Stimulated activated CD4-positive, alpha-beta T cell treated with anti-CD3 and anti-CD28 coated beads, Interleukin-2, amount 100 ng/mL, for 24 hours (primary cell): Measurements from ENCODE around the gene MYO18A.
"Not testable (repeated sequence)": the region's sequence is repeated elsewhere in the genome, so short reads cannot be mapped to it uniquely, and the experiment has no call there.

Experiments used
- DNase-seq, 2 donors: peaks; one replicate each; pipeline ENCODE4 v3.0.0-alpha.2; 2020

MYO18A gene

DNA sequence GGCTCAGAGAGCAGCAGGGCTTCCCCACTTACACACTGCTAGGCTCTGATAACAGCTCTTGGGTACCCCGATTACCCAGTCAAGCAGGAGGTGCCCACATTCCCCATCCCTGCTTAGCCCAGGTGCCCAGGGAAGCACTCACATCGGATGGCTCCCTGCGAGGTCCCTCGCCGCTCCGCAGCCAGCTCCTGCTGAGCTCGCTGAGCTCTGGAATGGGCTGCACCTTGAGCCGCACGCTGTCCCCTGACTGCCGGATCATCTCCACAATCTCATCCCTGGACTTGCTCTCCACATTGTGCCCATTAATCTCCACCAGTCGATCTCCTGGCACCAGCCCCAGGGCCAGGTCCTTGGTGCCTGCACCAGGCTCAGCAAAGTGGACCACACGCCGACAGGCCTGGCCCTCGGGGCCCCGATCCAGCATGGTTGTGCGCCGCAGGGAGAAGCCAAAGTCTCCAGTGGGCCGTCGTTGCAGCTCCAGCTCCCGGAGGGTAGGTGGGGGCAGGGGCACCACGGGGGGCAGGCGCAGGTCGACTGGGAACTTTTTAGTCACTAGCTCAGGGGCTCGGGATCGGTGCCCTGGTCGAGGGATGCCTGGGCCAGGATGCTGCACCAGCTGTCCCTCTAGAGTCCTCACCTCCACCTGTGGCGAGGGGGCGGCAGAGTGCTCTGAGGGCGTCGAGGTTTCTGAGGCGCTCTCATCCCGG is 14.2 kb downstream of the MYO18A start:
- no peak for DNase-seq

DNA sequence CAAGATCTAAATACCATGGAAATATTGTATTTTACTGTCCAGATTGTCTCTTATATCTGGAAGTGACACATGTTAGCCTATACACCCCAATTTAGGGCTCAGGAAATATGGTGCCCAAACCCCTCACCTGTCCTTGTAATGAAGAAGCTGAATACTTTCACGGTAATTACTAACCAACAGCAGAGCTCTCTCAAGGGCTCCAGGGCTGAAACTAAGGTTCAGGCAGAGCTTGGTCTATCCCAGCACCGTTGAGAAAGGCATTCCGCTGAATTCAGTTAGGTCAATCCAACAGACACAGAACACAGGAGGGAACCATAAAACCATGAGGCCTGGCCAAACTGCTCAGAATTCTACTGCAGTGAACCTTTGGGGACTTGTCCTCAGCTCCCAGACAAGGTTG is 14.9 kb downstream of the MYO18A start:
- DNase-seq: no peak

DNA sequence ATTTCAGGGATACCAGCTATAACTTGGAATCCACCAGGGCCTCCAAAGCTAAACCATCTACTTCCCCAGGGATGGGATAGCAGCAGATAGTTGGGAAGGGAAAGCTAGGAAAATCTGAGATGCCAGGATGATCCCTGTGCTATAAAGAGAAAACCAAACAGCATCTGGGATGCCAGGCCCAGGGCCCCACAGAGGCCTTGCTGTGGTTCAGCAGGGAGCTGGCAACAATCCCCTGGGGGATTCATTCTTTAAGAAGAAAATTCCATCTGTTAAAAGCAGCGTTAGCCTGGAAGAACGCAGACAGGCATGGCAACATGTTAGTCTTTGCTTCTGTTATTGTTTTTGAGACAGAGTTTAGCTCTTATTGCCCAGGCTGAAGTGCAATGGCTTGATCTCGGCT is 16.6 kb downstream of the MYO18A start:
- DNase-seq: no peak

DNA sequence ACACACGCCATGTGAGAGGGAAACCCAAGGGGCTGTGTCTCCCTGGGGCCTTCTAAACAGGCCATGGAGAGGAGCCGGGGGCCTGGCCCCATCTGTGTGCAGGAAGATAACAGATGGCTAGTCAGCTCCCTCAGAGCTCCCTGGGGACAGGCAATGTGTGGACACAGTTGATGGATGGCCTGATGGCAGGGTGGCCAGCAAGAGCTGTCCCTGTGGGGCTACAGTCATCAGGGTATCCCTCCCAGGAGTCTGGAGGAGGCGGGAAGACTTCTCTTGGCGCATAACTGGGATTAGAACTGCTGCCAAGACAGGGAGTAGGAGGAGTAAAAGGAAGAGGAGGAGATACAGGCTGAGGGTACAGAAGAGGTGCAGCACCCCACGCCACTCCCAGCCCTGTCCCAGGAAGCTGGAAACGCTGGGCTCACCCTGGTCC is 17.3 kb downstream of the MYO18A start:
- no peak for DNase-seq

DNA sequence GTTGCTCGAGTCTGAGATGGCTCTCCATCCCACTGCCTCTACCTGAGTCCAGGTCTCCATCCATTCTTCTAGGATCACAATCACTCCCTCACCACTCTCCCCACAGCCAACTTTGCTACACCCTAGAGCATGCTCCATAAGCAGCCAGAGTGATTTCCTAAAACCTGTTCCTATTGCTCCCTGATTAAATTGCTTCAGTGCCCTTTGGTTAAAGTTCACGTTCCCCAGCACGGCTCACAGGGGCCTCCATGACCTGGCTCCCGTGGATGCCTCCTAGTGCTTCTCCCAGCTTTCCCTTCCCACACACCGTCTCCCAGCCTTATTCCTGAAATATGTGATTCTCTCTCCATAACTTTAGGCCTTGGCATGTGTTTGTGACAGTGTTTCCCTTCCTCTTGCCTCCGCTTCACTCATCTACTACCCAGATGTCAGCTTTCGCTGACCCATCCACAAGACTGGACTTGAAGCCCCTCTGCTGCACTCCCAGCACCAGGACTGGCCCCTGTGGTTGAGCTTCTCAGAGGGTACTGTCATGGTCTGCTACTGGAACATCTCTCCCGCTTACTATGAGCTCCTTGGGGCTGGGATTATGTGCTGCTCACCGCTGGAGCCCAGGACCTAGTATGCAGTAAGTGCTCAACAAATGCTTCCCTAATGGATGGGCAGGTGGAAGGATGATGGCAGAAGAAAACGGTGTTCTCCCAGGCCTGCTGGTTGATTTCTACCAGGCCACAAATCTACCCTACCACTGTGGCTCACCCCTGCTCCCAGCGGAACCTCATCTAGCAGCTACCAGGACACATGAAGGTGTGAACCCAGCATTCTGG is 17.9 kb downstream of the MYO18A start:
- no peak for DNase-seq

DNA sequence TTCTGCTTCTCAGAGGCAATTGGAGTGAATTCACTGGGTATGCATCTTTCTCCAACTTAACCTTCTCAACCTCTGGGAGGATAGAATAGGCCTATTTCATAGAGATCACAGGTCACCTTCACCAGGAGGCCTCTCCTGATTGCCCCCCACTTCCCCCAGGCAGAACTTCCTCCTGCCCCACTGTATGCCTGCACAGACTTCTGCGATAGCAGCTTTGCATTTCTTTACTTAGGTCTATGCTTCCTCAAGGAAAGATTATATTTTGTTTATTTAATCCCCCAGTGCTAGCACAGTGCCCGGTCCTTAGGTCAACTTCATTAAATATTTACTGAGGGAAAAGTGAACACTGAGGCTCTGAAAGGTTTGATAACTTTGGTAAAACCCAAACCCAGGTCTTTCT is 19.9 kb downstream of the MYO18A start:
- no peak for DNase-seq

DNA sequence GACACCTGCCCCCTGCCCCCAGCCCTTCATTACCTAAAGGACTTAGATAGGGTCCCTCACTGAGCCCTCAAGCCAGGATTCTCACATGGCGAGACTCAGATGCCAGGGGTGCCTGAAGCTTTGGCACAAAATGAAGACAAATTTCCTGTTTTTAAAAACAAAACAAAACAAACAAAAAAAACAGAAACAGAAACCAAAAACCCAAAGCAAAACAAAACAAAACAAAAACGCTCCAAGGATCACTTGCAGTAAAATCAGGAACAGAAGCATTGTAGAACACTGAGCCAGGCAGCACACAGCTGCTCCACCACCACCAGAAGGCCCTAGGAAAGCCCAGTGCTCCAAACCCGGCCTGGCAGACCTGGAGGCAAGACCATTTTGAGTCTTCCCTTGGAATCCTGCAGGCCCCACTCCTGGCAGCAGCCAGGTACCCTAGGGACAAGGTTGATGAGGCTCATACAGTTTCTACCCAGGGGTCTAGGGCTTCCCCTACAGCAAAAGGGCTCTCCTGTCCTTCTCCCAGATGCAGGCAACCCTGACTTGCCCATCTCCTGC is 20.8 kb downstream of the MYO18A start:
- DNase-seq: no peak

DNA sequence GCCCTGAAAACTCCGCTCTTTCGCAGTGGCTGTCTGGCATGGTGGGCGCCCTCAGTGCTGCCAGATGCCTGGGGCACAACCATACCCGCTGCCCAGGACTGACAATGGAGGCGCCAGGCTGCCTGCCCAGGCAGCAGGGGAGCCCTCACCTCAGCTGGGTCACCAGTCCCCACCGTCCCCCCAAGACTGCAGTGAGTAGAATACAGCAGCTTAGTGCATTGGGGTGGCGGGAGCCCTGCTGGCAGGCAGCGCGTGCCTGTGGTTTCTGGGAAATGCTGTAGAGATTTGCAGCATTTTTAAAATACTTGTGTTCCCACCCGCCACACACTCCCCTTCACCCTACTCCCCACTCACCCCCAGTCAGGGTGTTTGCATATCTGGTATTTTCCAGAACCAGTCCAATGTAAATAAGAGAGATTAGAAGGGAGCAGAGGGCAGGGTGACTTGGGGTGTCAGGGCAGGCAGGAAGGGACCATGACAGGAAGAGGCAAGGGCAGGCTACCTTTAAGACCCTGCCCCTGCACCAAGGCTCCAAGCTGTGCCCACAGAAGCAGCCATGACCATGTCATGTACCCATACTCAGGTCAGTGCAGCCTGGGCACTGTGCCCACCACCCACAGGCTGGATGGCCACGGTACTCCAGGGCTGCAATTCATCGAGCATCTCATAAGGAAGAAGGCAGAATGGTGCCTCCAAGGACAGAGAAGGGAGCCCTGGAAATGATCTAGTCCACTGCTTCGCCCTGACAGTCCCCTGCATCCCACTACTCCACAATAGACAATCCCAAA is 21.5 kb downstream of the MYO18A start:
- no peak for DNase-seq

DNA sequence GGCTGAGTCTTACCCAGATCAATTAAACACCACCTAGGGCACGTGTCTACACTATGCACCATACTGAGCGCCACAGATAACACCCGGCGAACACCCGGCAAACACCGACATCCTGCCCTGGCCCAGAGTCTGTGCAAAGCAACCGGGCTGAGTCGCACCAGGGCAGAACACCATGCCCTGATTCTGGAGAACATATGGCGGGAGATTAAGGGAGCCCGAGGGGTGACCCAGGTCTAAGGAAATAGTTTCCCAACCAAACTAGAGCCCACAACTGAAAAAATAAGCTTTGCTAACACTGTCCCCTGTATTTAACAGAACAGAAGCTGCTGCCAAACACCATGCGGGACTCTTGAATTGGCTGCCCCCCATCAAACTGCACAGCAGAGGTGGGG is 22.1 kb downstream of the MYO18A start:
- no peak for DNase-seq

DNA sequence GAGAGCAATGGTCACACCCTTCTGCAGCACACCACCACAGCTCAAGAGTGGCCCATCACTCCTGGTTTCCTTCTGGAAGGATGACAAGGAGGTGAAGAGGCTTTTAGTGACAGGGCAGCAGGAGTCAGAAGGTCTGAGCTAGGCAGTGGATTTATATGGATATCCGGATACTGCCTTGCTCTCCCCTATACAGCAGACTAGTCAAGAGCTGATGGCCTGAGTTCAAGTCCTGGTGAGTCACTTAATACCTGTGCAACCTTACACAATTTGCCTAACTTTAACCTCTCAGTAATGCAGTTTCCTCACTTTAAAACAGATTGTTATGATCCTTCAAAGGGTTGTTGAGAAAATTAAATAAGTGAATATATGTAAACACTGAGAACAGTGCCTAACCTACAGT is 22.9 kb downstream of the MYO18A start:
- DNase-seq: no peak

DNA sequence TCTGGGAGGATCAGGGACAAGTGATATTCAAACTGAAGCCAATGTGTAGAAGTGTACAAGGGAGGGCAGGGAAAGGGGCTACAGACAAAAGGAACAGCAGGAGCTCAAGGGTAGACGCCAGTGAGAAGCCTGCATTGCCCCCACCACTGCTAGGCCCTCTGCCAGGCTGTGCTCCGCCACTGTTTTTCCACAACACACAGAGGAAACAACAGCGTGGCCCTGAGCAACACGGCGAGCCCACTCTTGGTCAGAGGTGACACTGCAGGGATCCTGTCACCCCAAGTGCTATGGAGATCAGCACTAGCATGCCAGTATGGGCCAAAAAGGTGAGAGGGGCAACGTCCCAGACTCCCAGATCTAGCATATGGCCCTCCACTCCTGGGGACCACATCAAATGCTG is 23.4 kb downstream of the MYO18A start:
- no peak for DNase-seq

DNA sequence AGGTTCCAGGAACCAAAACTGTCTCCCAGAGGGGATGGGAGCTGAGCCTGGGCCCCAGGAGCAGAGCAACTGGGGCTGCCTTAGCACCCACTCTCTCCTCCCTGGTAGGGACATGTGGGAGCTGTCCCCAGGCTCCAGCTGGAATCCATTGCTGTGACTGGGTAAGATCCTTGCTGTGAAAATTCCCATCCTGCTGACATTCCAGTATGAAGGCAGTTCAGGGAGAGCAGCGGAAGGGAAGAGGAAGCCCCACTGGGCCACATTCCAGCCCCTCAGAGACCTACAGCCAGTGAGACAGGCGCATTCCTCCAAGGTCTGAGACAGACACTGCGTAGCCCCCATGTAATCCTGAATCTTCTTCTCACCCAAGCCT is 24.2 kb downstream of the MYO18A start:
- DNase-seq: no peak

DNA sequence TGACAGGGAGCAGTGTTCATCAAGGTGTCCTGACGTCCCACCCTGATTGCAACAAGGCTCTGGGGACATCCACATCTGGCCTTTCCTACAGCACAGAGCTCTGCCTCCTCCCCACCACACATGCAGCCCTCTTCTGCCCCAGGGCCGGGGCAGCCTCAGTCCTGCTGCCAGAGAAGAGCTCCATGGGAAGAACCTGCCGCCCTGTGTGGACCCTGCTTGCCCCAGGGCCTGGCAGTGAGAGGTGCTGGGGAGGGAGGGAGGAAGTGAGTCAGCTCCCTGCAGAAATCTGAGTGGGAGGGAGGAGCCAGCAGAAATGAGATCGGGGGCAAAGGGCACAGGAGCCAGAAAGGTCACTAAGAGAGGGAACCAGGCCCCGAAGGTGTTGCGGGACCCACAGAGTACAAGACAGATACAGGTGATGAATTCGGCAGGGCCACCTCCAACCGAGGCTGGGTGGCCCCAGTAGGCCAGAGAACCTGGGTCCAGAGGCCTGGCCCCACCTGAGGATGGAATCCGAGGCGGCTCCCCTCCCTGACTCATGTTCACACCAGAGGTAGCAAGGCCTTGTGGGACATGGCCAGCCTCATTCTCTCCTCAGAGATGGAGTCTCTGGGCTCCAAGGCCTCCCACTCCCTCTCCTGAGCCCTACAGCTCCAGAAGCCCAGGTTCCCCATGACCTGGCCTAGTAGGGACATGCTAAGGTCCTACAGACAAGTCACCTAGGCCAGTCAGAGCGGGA is 24.8 kb downstream of the MYO18A start:
- peak; percentile 67 to 69 for DNase-seq

DNA sequence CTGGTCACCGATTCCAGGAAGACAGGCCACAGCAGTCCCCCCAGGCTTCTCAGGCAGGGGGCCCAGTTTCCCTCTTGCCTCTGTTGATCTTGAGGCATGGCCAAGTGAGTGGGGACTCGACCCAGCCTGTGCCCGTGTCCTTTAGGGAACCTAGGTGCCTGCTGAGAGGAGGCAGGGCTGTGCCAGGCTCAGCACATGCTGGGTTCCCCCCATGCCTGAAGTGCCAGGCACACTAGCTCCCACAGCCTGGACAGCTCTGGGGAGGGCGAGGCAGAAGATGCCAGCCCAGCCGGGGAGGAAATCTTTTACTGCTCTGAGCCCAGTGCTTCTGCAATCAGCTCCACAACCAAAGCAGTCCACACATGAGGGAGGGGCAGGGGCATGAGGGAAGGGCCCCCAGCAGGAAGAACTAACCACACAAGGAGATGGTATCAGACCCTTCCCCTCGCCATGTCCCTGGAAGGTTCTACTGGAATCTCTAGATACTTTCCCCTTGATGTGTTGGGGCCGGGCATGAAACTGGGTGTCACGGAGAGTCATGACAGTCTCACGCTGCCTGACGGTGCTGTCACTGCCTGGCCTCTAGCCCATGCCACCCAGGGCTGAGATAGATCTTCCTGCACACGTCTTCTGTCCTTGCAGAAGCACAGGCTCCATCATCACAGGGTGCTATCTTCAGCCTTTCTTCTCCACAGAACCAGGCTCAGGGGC is 25.5 kb downstream of the MYO18A start:
- peak in 1 of 2 donors; percentile 41 for DNase-seq

DNA sequence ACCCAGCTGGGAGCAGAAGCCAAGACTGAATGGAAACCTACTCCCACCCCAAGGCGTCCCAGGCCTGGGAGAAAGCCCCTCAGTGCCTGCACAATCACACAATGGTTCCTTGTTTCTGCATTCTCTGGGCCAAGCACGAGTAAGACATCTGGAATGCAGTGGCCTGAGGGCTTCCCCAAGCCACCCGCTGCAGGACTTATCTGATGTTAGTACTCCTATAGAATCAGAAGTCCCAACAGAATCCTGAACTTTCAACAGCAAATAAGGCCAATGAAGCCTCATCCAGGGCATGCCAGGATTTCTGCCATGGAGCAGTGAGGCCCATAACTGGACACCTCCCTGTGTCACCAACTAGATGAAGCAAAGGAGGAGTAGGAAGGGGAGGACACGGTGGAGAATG is 28.6 kb downstream of the MYO18A start:
- DNase-seq: no peak

DNA sequence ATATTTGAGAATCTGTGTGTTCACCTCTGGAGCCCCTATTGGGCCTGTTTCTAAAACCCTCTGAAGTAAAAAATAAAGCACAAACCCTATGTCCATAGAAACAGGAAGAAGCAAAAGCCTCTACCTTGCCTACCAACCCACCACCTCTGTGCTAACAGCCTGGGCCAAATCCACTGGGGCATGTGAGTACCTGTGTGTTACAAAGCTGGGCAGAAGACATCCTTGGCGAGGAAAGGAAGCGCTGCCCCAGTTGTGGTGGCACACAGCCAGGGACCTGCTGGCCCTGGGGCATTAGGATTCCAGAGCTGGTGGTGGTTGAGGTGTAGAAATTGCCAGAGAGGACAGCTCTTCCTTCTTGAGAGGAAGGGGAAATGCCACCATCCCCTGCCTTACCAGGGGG is 30.0 kb downstream of the MYO18A start:
- no peak for DNase-seq

DNA sequence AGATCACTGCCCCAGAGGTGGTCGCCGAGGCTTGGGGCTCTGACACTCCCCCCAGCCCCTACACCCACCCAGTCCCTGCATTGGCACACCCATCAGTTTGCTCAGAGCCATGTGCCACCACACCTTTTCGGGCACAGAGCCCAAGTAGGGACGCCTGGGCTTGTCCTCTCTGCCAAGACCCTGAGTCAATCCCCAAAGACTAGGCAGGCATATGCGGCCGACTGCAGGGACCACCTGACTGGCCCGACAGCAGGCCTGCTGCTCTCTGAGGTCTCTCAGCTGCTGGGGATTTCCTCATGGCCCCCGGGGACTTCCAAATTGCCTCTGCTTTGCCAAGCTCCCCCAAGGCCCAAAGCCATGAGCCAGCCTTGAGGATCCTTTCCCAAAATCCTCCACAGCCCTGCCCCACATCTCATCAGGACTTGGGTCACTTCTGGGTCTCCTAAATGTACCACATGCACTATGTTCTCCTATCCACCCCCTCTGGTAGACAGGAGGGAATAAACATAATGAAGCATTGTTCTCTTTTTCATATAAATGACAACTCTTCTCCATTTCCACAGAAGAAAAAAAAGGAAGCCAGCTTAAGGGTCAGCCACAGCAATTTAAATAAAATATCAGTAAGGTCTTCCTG is 30.6 kb downstream of the MYO18A start:
- DNase-seq: no peak

DNA sequence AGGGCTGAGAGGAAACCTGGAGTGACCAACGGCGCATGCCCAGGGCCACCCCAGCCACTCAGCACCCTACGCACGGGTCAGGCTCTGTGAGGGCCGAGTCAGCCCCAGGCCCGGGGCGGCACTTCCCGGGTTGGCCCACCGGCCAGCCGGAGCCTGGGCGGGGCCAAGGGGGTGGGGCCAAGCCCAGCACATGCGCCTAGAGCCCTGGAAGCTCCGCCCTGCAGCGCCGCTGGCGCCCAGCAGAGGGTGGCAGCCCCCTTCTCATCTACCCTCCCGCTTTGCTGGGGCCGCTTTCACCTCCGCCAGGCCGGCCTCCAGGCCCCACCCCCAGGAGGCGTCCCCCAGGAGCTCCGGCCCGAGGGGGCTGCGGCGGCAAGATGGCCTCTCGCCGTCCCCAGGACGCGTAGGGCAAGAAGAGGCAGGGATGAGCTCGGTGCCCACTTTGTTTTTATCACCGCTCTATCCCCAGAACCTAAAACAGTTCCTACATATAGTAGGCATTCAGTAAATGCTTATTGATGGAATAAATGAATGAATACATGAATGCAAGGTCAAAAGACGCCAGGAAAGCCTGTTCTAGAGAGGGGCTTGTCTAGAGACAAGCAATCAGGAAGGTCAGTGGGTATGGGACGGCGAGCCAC is 31.3 kb downstream of the MYO18A start:
- peak; percentile 94 to 95 for DNase-seq

DNA sequence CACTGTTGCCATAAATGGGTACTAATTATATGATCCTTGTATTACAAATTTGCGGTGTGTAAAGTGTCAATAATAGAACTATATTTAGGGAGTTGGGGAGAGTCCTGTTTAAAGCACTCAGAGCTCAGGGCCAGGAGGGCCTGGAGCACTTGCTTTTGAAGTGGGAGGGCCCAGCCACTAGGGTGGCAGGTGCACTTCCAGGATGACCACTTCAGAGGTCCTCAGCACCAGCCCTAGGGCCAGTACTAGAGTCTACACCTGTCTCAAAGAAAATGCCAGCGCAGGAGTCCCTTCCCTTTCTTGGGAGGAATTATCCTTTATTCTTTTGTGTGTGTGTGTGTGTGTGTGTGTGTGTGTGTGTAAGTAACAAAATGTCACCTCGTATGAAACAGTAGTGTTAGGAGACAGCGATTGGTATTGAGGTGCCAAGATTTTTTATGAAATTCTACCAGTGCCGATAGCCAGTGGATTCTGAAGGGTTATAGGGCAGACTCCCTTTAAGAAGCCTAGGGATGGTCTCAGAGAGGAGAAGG is 31.9 kb downstream of the MYO18A start:
- DNase-seq: no peak

DNA sequence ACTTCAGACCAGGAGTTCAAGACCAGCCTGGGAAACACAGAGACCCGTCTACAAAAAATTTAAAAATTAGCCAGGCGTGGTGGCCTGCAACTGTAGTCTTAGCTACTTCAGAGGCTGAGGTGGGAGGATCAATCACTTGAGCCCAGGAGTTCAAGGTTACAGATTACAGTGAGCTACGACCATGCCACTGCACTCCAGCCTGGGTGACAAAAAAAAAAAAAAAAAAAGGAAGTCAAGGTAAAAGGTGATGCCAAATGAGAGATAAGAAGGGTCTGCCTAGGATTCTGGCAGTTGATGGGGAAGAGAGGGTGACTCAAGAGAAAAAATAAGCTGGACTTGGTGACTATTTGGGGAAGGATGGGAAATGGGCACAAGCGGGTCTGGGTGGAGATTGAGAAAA is 32.5 kb downstream of the MYO18A start:
- DNase-seq: no peak

DNA sequence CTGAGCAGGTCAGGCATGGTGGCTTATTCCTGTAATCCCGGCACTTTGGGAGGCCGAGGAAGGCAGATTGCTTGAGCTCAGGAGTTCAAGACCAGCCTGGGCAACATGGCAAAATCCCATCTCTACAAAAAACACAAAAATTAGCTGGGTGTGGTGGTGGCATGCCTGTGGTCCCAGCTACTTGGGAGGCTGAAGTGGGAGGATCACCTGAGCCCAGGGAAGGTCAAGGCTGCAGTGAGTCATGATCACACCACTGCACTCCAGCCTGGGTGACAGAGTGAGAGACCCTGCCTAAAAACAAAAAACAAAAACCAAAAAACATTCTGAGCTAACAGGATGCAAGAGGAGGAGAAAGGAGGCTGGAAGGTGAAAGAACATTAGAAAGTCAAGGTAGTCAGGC is 33.0 kb downstream of the MYO18A start:
- not testable (repeated sequence) for DNase-seq
